Endodermal cell (in vitro differentiated cells): ENCODE data around the gene EID3. TPM values are rescaled to one million over a fixed set of nuclear protein-coding genes. Genes with fewer than 3 reads are reported as not detected.

ENCODE experiments used
- DNase-seq: peaks from one replicate; pipeline ENCODE4 v3.0.0-alpha.2; 2017
- H3K27ac ChIP-seq: 2 replicates; pipeline ENCODE4 v1.5.1; 2013; ENCODE audit warnings: mild to moderate bottlenecking, low read depth, low read length, moderate library complexity
- H3K27me3 ChIP-seq: 2 replicates; pipeline ENCODE4 v1.6.1; 2013; ENCODE audit warnings: mild to moderate bottlenecking, low read length, moderate library complexity; ENCODE audit not compliant: insufficient read depth, control insufficient read depth, poor library complexity, severe bottlenecking
- H3K36me3 ChIP-seq: 2 replicates; pipeline ENCODE4 v1.7.0; 2013; ENCODE audit warnings: mild to moderate bottlenecking, low read length, moderate library complexity; ENCODE audit not compliant: control insufficient read depth, insufficient read depth
- H3K4me1 ChIP-seq: one replicate; pipeline ENCODE4 v1.7.0; 2013; ENCODE audit warnings: low read length; ENCODE audit not compliant: control insufficient read depth, insufficient read depth
- H3K4me3 ChIP-seq: 2 replicates; pipeline ENCODE4 v1.5.1; 2013; ENCODE audit warnings: mild to moderate bottlenecking, low read length, moderate library complexity
- H3K9ac ChIP-seq: 2 replicates; pipeline ENCODE4 v1.6.1; 2013; ENCODE audit warnings: mild to moderate bottlenecking, low read length, moderate library complexity; ENCODE audit not compliant: poor library complexity, severe bottlenecking; ENCODE audit errors: extremely low read depth
- H3K9me3 ChIP-seq: 2 replicates; pipeline ENCODE4 v1.6.1; 2013; ENCODE audit warnings: mild to moderate bottlenecking, low read length, moderate library complexity; ENCODE audit not compliant: control insufficient read depth
- H3K27ac Mint-ChIP-seq: 2 replicates; pipeline ENCODE4 v1.8.0; 2020; ENCODE audit warnings: mixed read lengths
- H3K27me3 Mint-ChIP-seq: 2 replicates; pipeline ENCODE4 v1.8.0; 2021; ENCODE audit warnings: mild to moderate bottlenecking, mixed read lengths; ENCODE audit not compliant: insufficient read depth
- H3K36me3 Mint-ChIP-seq: 2 replicates; pipeline ENCODE4 v1.8.0; 2020; ENCODE audit warnings: low read depth, mixed read lengths
- H3K4me1 Mint-ChIP-seq: 2 replicates; pipeline ENCODE4 v1.8.0; 2020; ENCODE audit warnings: mixed read lengths
- H3K4me3 Mint-ChIP-seq: 2 replicates; pipeline ENCODE4 v1.8.0; 2020; ENCODE audit warnings: mild to moderate bottlenecking, moderate library complexity, mixed read lengths
- H3K9me3 Mint-ChIP-seq: 2 replicates; pipeline ENCODE4 v1.8.0; 2020; ENCODE audit warnings: mild to moderate bottlenecking, mixed read lengths
- WGBS, 2 experiments: methylation state at CpG; one replicate each; pipeline versions ENCODE4 v1.1.5 to v1.1.7; 2013; ENCODE audit warnings: missing lambda C conversion rate in 2 of 2, mixed read lengths in 1 of 2; ENCODE audit not compliant: insufficient coverage in 1 of 2, insufficient read length in 1 of 2; 5-methylcytosine and 5-hydroxymethylcytosine counted together
- total RNA-seq, 2 donors: library from RNA; stranded (reverse); fragmentation: NEBNext Ultra II Directional in 1 of 2; extraction: Animal tissue kit (Norgen Biotek cat#: 25700) in 1 of 2; gene quantifications; 2 replicates in 1 of 2; 3 replicates in 1 of 2; pipeline ENCODE4 v1.2.1, GENCODE V29; 2021
- TF ChIP-seq, protein P1 (sequence below): fragments of 200-600 bp; sonication (generic); conservative IDR thresholded peaks from 2 replicates; pipeline ENCODE4 v1.5.0; 2021; ENCODE audit warnings: antibody characterized with exemption, mild to moderate bottlenecking

The EID3 gene
- total RNA-seq, 2 donors from 2014 or later = 3.7 to 4.6 TPM

DNA sequence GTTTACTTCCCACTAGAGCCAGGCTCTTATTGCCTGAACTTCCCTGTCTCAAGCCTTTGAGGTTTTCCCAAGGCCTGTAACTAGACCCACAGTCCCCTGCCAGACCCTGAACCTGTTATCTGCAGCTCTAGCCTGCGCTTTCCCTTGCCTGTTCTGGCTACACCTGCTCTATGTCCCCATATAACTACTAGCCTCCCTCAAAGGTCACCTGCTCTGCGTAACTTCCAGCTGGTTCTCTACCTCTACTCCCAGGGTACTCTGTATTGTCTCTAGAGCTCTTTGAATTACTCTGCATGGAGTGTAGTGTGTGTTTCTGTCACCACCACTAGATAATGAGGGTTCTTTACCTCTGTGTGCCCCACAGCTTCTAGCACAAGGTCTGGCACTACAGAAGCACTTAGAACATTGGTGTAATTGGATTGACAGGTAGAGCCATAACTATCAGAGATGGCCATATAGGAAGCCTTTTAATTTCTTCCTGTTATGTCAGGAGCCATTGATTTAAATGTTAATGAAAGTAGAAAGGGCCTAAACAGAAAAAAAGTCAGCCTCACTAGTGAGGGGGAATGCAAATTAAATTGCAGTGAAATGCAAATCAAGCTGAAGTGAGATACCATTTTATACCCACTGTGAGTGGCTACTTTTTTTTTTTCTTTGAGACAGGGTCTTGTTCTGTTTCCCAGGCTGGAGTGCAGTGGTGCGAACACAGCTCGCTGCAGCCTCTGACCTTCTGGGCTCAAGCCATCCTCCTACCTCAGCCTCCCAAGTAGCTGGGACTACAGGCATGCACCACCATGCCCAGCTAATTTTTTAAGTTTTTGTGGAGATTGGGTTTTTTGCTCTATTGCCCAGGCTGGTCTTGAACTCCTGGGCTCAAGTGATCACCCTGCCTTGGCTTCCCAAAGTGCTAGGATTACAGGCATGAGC is 47.8 kb downstream of the EID3 start:
- peaks cover 49% of the 10 kb centered on the region for H3K36me3 ChIP-seq
- peaks cover 23% of the 10 kb centered on the region for H3K36me3 Mint-ChIP-seq
- peak; percentile 62 for DNase-seq

DNA sequence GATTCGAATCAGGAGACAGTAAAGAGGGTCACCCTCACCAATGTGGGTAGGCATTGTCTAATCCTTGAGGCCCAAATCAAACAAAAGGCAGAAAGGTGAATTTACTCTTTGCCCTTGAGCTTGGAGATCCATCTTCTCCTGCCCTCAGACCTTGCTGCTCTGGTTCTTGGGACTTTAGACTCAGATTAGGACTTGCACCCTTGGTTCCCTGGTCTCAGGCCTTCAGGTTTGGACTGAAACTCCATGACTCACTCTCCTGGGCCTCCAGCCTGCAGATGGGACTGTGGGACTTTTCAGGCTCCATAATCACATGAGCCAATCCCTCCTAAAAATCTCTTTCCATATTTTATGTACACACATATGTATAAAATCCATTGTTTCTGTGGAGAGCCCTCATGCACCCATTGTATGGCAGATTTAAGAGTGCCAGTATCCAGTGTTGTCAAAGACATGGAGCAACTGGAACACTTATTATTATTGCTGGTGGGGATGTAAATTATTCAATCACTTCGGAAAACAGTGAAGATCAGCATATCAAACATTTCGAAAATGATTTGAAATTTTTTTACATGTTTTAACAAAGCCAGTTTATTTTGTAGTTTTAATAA is 48.7 kb downstream of the EID3 start:
- Mint-ChIP-seq H3K4me1 (no peaks in the 10 kb centered on the region), H3K9me3 (no peaks in the 10 kb centered on the region), H3K27ac (no peak overlapping the region), H3K36me3 (peaks cover 23% of the 10 kb centered on the region), H3K27me3 (no peaks in the 10 kb centered on the region), H3K4me3 (no peak overlapping the region)
- Histone ChIP-seq H3K4me3 (no peak overlapping the region), H3K36me3 (peaks cover 46% of the 10 kb centered on the region), H3K27me3 (no peaks in the 10 kb centered on the region), H3K9me3 (no peaks in the 10 kb centered on the region), H3K9ac (no peak overlapping the region), H3K4me1 (no peaks in the 10 kb centered on the region), H3K27ac (no peak overlapping the region)
- TF ChIP-seq, protein P1, sequence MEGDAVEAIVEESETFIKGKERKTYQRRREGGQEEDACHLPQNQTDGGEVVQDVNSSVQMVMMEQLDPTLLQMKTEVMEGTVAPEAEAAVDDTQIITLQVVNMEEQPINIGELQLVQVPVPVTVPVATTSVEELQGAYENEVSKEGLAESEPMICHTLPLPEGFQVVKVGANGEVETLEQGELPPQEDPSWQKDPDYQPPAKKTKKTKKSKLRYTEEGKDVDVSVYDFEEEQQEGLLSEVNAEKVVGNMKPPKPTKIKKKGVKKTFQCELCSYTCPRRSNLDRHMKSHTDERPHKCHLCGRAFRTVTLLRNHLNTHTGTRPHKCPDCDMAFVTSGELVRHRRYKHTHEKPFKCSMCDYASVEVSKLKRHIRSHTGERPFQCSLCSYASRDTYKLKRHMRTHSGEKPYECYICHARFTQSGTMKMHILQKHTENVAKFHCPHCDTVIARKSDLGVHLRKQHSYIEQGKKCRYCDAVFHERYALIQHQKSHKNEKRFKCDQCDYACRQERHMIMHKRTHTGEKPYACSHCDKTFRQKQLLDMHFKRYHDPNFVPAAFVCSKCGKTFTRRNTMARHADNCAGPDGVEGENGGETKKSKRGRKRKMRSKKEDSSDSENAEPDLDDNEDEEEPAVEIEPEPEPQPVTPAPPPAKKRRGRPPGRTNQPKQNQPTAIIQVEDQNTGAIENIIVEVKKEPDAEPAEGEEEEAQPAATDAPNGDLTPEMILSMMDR = no peak
- 96 to 100% methylated on average over 1 to 3 of the region's 3 CpGs for WGBS, 2 experiments
- peak; percentile 38 for DNase-seq

More for the DNA sequence above, 47.8 kb downstream of the EID3 start:
- H3K4me3 ChIP-seq = no peak overlapping the region
- H3K27ac ChIP-seq = no peak overlapping the region
- no peak overlapping the region for H3K27ac Mint-ChIP-seq
- no peaks in the 10 kb centered on the region for H3K9me3 Mint-ChIP-seq
- no peaks in the 10 kb centered on the region for H3K27me3 Mint-ChIP-seq
- 97 to 100% methylated on average over 3 to 4 of the region's 4 CpGs for WGBS, 2 experiments
- H3K4me3 Mint-ChIP-seq = no peak overlapping the region
- no peaks in the 10 kb centered on the region for H3K4me1 ChIP-seq
- TF ChIP-seq, protein P1 = no peak
- H3K9me3 ChIP-seq = no peaks in the 10 kb centered on the region
- no peaks in the 10 kb centered on the region for H3K4me1 Mint-ChIP-seq
- no peaks in the 10 kb centered on the region for H3K27me3 ChIP-seq
- no peak overlapping the region for H3K9ac ChIP-seq

DNA sequence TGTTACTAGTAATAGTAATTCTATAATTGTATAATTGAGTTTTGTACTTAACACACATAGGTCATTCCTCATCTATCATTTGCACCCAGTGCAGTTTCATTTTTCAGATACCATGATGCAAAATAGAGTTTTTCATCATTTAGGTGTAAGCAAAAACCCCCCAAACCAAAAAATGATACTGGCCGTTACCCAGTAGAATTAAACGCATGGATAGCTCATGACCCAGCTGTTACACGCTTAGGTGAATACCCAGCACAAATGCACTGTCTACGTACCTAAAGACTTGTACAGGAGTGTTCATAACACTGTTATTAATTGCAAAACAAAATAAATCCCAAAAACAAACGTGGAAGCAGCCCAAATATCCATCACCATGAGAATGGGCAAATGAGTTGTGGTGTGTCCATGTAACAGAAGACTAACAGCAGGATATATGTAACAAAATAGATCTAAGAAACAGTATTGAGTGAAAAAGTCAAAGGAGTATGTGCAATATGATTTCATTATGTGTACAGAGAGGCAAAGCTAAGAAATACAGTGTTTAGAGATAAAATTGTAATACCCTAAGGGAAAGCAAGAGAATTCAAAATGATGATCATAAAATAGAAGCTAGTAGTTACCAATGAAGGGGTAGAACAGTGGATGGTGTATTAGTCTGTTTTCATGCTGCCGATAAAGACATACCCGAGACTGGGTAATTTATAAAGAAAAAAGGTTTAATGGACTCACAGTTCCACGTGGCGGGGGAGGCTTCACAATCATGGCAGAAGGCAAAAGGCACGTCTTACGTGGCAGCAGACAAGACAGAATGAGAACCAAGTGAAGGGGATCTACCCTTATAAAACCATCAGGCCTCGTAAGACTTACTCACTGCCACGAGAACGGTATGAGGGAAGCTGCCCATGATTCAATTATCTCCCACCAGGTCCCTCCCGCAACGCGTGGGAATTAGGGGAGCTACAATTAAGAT is 49.8 kb downstream of the EID3 start:
- no peak overlapping the region for H3K4me3 ChIP-seq
- Mint-ChIP-seq H3K27me3 (no peaks in the 10 kb centered on the region), H3K36me3 (peaks cover 14% of the 10 kb centered on the region), H3K27ac (peak overlapping the region; percentile 4), H3K4me1 (no peaks in the 10 kb centered on the region), H3K4me3 (no peak overlapping the region), H3K9me3 (no peaks in the 10 kb centered on the region)
- H3K9ac ChIP-seq = no peak overlapping the region
- TF ChIP-seq, protein P1 = no peak
- H3K27ac ChIP-seq = no peak overlapping the region
- H3K27me3 ChIP-seq = no peaks in the 10 kb centered on the region
- H3K9me3 ChIP-seq = no peaks in the 10 kb centered on the region
- DNase-seq = peak; percentile 30
- WGBS, 2 experiments = 97 to 99% methylated on average over 10 to 17 of the region's 17 CpGs
- H3K36me3 ChIP-seq = peaks cover 36% of the 10 kb centered on the region
- H3K4me1 ChIP-seq = no peaks in the 10 kb centered on the region
